ENCODE measurements around the gene HMSD. TPM values are rescaled to one million over a fixed set of nuclear protein-coding genes. Genes with fewer than 3 reads are reported as not detected.

HMSD gene
- total RNA-seq, 1 donor from 2014 or later, result not detected

GRCh38 chr18:63986885-63987284, 37.8 kb downstream of the HMSD start:
- FAIRE-seq (no peak), DNase-seq (ENCODE audit: low spot score in 2 of 2) (no peak)

GRCh38 chr18:63987743-63988142, 38.6 kb downstream of the HMSD start:
- FAIRE-seq (no peak), DNase-seq (ENCODE audit: low spot score in 2 of 2) (no peak)

GRCh38 chr18:63992751-63993150, 43.6 kb downstream of the HMSD start:
- DNase-seq (ENCODE audit: low spot score in 2 of 2) (no peak), FAIRE-seq (no peak)

GRCh38 chr18:63994783-63995399, 45.8 kb downstream of the HMSD start:
- peak; percentile 22 to 45 for DNase-seq (ENCODE audit: low spot score in 2 of 2)
- no peak for FAIRE-seq

- FAIRE-seq, result no peak
- DNase-seq (ENCODE audit: low spot score in 2 of 2), result no peak
Observed at GRCh38 chr18:63997041-63997440, 47.9 kb downstream of the HMSD start.

- no peak for FAIRE-seq
- DNase-seq (ENCODE audit: low spot score in 2 of 2), result no peak
Observed at GRCh38 chr18:63997606-63998005, 48.5 kb downstream of the HMSD start.

- no peak for FAIRE-seq
- DNase-seq (ENCODE audit: low spot score in 2 of 2), result no peak
Observed at GRCh38 chr18:63999871-64000270, 50.8 kb downstream of the HMSD start.

- DNase-seq (ENCODE audit: low spot score in 2 of 2) (no peak), FAIRE-seq (no peak)
Observed at GRCh38 chr18:64002581-64002980, 53.5 kb downstream of the HMSD start.

- DNase-seq (ENCODE audit: low spot score in 2 of 2) (no peak), FAIRE-seq (no peak)
Observed at GRCh38 chr18:64009305-64009704, 60.2 kb downstream of the HMSD start.

Other genes with a start within 250 kb of the HMSD start
- gene SERPINB11, start 246.3 kb upstream of the HMSD start, total RNA-seq, result not detected
- gene SERPINB7, start 173.9 kb upstream of the HMSD start, total RNA-seq, result not detected
- gene SERPINB2, start 61.6 kb upstream of the HMSD start, total RNA-seq, result not detected
- 0.41 TPM for gene SERPINB10, start 41.3 kb upstream of the HMSD start, total RNA-seq
- 1.6 TPM for gene SERPINB8, start 20.8 kb downstream of the HMSD start, total RNA-seq
- gene LINC00305, start 199.8 kb downstream of the HMSD start, total RNA-seq, result not detected

Data from frontal cortex (tissue), 4 donors.